WTC11 (cell line): ENCODE data around the gene PAFAH2. TPM values are rescaled to one million over a fixed set of nuclear protein-coding genes. Genes with fewer than 3 reads are reported as not detected.

Source experiments
- ATAC-seq: fragments of 200-7000 bp; cut with Tn5 transposase; 2 replicates; pipeline ENCODE4 v1.10.0; 2021; ENCODE audit warnings: mild to moderate bottlenecking, moderate library complexity
- Bru-seq: library from RNA; stranded (reverse); fragments of 400-500 nt; gene quantifications from one replicate; lab custom pipeline; 2021; lab: Mats Ljungman, UMichigan
- CTCF ChIA-PET: fragments of 300-600 bp; sonication (Branson Sonifier 250); formaldehyde crosslinking; loops from one replicate; lab custom pipeline; 2021; ENCODE audit warnings: antibody characterized with exemption; lab: Charles Lee
- POLR2A ChIA-PET: fragments of 350-600 bp; sonication (Branson Sonifier 250); formaldehyde crosslinking; loops from one replicate; lab custom pipeline; 2021; ENCODE audit warnings: antibody characterized with exemption; lab: Charles Lee
- DNase-seq: peaks from one replicate; pipeline ENCODE4 v3.0.0; 2021; ENCODE audit warnings: low spot score
- H3K27ac Mint-ChIP-seq: 2 replicates; pipeline ENCODE4 v1.8.0; 2021; ENCODE audit warnings: mixed read lengths
- H3K27me3 Mint-ChIP-seq: 2 replicates; pipeline ENCODE4 v1.8.0; 2021; ENCODE audit warnings: low read depth, mild to moderate bottlenecking, moderate library complexity, mixed read lengths
- H3K36me3 Mint-ChIP-seq: 2 replicates; pipeline ENCODE4 v1.8.0; 2021; ENCODE audit warnings: mixed read lengths
- H3K4me1 Mint-ChIP-seq: 2 replicates; pipeline ENCODE4 v1.8.0; 2022; ENCODE audit warnings: mixed read lengths
- H3K4me3 Mint-ChIP-seq: 2 replicates; pipeline ENCODE4 v1.8.0; 2021; ENCODE audit warnings: mild to moderate bottlenecking, moderate library complexity, mixed read lengths
- H3K9me3 Mint-ChIP-seq: 2 replicates; pipeline ENCODE4 v1.8.0; 2021; ENCODE audit warnings: mixed read lengths
- AR ChIP-seq: fragments of 250-450 bp; sonication (Bioruptor Pico); IDR thresholded peaks from 2 replicates; pipeline ENCODE4 v1.9.0; 2021; ENCODE audit warnings: mild to moderate bottlenecking
- CBFB ChIP-seq: sonication (generic); formaldehyde crosslinking; IDR thresholded peaks from 2 replicates; pipeline ENCODE4 v1.8.1; 2022; ENCODE audit warnings: mild to moderate bottlenecking, low read depth, missing genetic modification reagents
- CTCF ChIP-seq: fragments of 200-600 bp; IDR thresholded peaks from 2 replicates; pipeline ENCODE4 v1.8.0; 2022; ENCODE audit warnings: antibody characterized with exemption
- E2F5 ChIP-seq: sonication (generic); formaldehyde crosslinking; IDR thresholded peaks from 2 replicates; pipeline ENCODE4 v1.8.1; 2022; ENCODE audit warnings: mild to moderate bottlenecking, moderate library complexity, missing genetic modification reagents
- ETV6 ChIP-seq: sonication (generic); formaldehyde crosslinking; IDR thresholded peaks from 2 replicates; pipeline ENCODE4 v1.8.1; 2022; ENCODE audit warnings: mild to moderate bottlenecking, missing genetic modification reagents
- FOXK1 ChIP-seq: sonication (generic); formaldehyde crosslinking; IDR thresholded peaks from 2 replicates; pipeline ENCODE4 v1.8.0; 2022; ENCODE audit warnings: mild to moderate bottlenecking, moderate library complexity, missing genetic modification reagents
- GABPB1 ChIP-seq: sonication (generic); formaldehyde crosslinking; IDR thresholded peaks from 2 replicates; pipeline ENCODE4 v1.8.1; 2023; ENCODE audit warnings: mild to moderate bottlenecking, missing genetic modification reagents
- GTF2I ChIP-seq: fragments of 250-450 bp; sonication (Bioruptor Pico); conservative IDR thresholded peaks from 2 replicates; pipeline ENCODE4 v1.4.0; 2021; ENCODE audit warnings: mild to moderate bottlenecking
- HMGXB4 ChIP-seq: sonication (generic); formaldehyde crosslinking; IDR thresholded peaks from 2 replicates; pipeline ENCODE4 v1.8.1; 2023; ENCODE audit warnings: mild to moderate bottlenecking, moderate library complexity, missing genetic modification reagents
- MYBL2 ChIP-seq: sonication (generic); formaldehyde crosslinking; IDR thresholded peaks from 2 replicates; pipeline ENCODE4 v1.8.1; 2023; ENCODE audit warnings: mild to moderate bottlenecking, moderate library complexity, missing genetic modification reagents
- NR1H2 ChIP-seq: sonication (generic); formaldehyde crosslinking; IDR thresholded peaks from 2 replicates; pipeline ENCODE4 v1.9.0; 2021; ENCODE audit warnings: mild to moderate bottlenecking, moderate library complexity, missing genetic modification reagents
- PRRX2 ChIP-seq: fragments of 250-450 bp; sonication (Bioruptor Pico); IDR thresholded peaks from 2 replicates; pipeline ENCODE4 v1.8.0; 2021; ENCODE audit warnings: mild to moderate bottlenecking
- RORB ChIP-seq: fragments of 250-450 bp; sonication (Bioruptor Pico); IDR thresholded peaks from 2 replicates; pipeline ENCODE4 v1.9.0; 2021; ENCODE audit warnings: mild to moderate bottlenecking
- SP1 ChIP-seq: sonication (generic); formaldehyde crosslinking; conservative IDR thresholded peaks from 2 replicates; pipeline ENCODE4 v1.8.1; 2022; ENCODE audit warnings: missing genetic modification reagents
- TCF7 ChIP-seq: sonication (generic); formaldehyde crosslinking; IDR thresholded peaks from 2 replicates; pipeline ENCODE4 v1.8.0; 2022; ENCODE audit warnings: mild to moderate bottlenecking, low read depth, missing genetic modification reagents, moderate library complexity
- TEAD1 ChIP-seq: sonication (generic); formaldehyde crosslinking; IDR thresholded peaks from 2 replicates; pipeline ENCODE4 v1.8.0; 2022; ENCODE audit warnings: mild to moderate bottlenecking, missing genetic modification reagents
- TP53 ChIP-seq: sonication (generic); formaldehyde crosslinking; IDR thresholded peaks from 2 replicates; pipeline ENCODE4 v1.8.1; 2023; ENCODE audit warnings: mild to moderate bottlenecking, missing genetic modification reagents
- ZNF232 ChIP-seq: sonication (generic); formaldehyde crosslinking; IDR thresholded peaks from 2 replicates; pipeline ENCODE4 v1.8.0; 2022; ENCODE audit warnings: mild to moderate bottlenecking, missing genetic modification reagents
- ZNF396 ChIP-seq: fragments of 250-450 bp; sonication (Bioruptor Pico); IDR thresholded peaks from 2 replicates; pipeline ENCODE4 v1.8.0; 2021; ENCODE audit warnings: mild to moderate bottlenecking, moderate library complexity, borderline replicate concordance
- long read RNA-seq, 3 experiments: library from RNA in 1 of 3; library from capped mRNA in 1 of 3; library from polyadenylated mRNA in 1 of 3; unstranded in 2 of 3; stranded (forward) in 1 of 3; transcript quantifications; one replicate each; pipeline ENCODE4 v2.0.0, GENCODE V29; 2021
- total RNA-seq: library from RNA; stranded (reverse); gene quantifications from 3 replicates; pipeline ENCODE4 v1.2.3, GENCODE V29; 2021
- TF ChIP-seq, protein P1 (sequence below): sonication (generic); formaldehyde crosslinking; IDR thresholded peaks from 2 replicates; pipeline ENCODE4 v1.8.1; 2023; ENCODE audit warnings: mild to moderate bottlenecking, missing genetic modification reagents, moderate library complexity
- TF ChIP-seq, protein P2 (sequence below): fragments of 250-450 bp; sonication (Bioruptor Pico); IDR thresholded peaks from 2 replicates; pipeline ENCODE4 v2.1.2; 2022; ENCODE audit warnings: mild to moderate bottlenecking, moderate library complexity
- TF ChIP-seq, protein P3 (sequence below): sonication (generic); formaldehyde crosslinking; IDR thresholded peaks from 2 replicates; pipeline ENCODE4 v1.8.0; 2022; ENCODE audit warnings: mild to moderate bottlenecking, missing genetic modification reagents
- TF ChIP-seq, protein P4 (sequence below): sonication (generic); formaldehyde crosslinking; IDR thresholded peaks from 2 replicates; pipeline ENCODE4 v1.8.0; 2022; ENCODE audit warnings: mild to moderate bottlenecking, missing genetic modification reagents

The PAFAH2 gene
- 9.4 to 11.8 TPM (median 11.5 TPM) in 3 replicates for total RNA-seq
- Bru-seq, nascent RNA: percentile 60 among the genes with signal in this experiment
- long read RNA-seq, experiment 1, transcript PAFAH2-201 (11 exons, 3,581 nt): major isoform, 36 of 65 reads
- long read RNA-seq, experiment 1, partial matches to known transcripts: 16 of 65 reads
- long read RNA-seq, experiment 1, other reads (novel, unspliced or antisense): 13 of 65 reads
- long read RNA-seq, experiment 2, partial matches to known transcripts: 3 of 14 reads
- long read RNA-seq, experiment 2, other reads (novel, unspliced or antisense): 9 of 14 reads
- long read RNA-seq, experiment 3, transcript PAFAH2-201 (11 exons, 3,581 nt): major isoform, 14 of 23 reads
- long read RNA-seq, experiment 3, partial matches to known transcripts: 2 of 23 reads
- long read RNA-seq, experiment 3, other reads (novel, unspliced or antisense): 7 of 23 reads

GRCh38 chr1:25997828-25998761, at the start of gene PAFAH2:
Gene PAFAH2, minus strand, starts transcription at chr1:25998063. Its CDS starts 7,247 bp downstream, at chr1:25990816.
- H3K36me3 Mint-ChIP-seq: no peaks in the 10 kb centered on the region
- H3K9me3 Mint-ChIP-seq: no peaks in the 10 kb centered on the region
- no peaks in the 10 kb centered on the region for H3K27me3 Mint-ChIP-seq
- DNase-seq (peak; percentile 97), ATAC-seq (peak; percentile 99)
- peak within 1 kb of the TSS; percentile 90 for H3K4me3 Mint-ChIP-seq
- CTCF ChIA-PET: interaction anchor here (0.6 to 5.4 kb wide), 43 partner anchors 9 to 251 kb away, joined by 3 to 112 read pairs (median 4); partner anchors contain the start of genes CATSPER4, CEP85, MTFR1L and PAQR7
- H3K27ac Mint-ChIP-seq: peak within 1 kb of the TSS; percentile 67
- TF ChIP-seq TEAD1 (CRISPR knock-in tag): peak; percentile 80; the same call in 1 of the 2 replicates
- peak; percentile 7; the same call in 1 of the 2 replicates for TF ChIP-seq ZNF396 (CRISPR knock-in tag)
- peak; percentile 91 for TF ChIP-seq SP1 (CRISPR knock-in tag)
- 0 out of 2 replicates have a peak, but pooled peaks have one; percentile 48 for TF ChIP-seq ZNF232 (CRISPR knock-in tag)
- 0 out of 2 replicates have a peak, but pooled peaks have one; percentile 45 for TF ChIP-seq PRRX2 (CRISPR knock-in tag)
- TF ChIP-seq, protein P1, sequence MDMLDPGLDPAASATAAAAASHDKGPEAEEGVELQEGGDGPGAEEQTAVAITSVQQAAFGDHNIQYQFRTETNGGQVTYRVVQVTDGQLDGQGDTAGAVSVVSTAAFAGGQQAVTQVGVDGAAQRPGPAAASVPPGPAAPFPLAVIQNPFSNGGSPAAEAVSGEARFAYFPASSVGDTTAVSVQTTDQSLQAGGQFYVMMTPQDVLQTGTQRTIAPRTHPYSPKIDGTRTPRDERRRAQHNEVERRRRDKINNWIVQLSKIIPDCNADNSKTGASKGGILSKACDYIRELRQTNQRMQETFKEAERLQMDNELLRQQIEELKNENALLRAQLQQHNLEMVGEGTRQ (CRISPR knock-in tag): peak; percentile 89
- peak; percentile 83 for TF ChIP-seq CTCF
- no peak for TF ChIP-seq CBFB (CRISPR knock-in tag)
- TF ChIP-seq TCF7 (CRISPR knock-in tag): no peak
- no peak for TF ChIP-seq NR1H2 (CRISPR knock-in tag)
- peak; percentile 85 for TF ChIP-seq FOXK1
- TF ChIP-seq RORB: 0 out of 2 replicates have a peak, but pooled peaks have one; percentile 69
- TF ChIP-seq, protein P2, sequence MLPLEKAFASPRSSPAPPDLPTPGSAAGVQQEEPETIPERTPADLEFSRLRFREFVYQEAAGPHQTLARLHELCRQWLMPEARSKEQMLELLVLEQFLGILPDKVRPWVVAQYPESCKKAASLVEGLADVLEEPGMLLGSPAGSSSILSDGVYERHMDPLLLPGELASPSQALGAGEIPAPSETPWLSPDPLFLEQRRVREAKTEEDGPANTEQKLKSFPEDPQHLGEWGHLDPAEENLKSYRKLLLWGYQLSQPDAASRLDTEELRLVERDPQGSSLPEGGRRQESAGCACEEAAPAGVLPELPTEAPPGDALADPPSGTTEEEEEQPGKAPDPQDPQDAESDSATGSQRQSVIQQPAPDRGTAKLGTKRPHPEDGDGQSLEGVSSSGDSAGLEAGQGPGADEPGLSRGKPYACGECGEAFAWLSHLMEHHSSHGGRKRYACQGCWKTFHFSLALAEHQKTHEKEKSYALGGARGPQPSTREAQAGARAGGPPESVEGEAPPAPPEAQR: 0 out of 2 replicates have a peak, but pooled peaks have one; percentile 7
- TF ChIP-seq TP53: no peak
- TF ChIP-seq AR (CRISPR knock-in tag): no peak
- TF ChIP-seq, protein P3, sequence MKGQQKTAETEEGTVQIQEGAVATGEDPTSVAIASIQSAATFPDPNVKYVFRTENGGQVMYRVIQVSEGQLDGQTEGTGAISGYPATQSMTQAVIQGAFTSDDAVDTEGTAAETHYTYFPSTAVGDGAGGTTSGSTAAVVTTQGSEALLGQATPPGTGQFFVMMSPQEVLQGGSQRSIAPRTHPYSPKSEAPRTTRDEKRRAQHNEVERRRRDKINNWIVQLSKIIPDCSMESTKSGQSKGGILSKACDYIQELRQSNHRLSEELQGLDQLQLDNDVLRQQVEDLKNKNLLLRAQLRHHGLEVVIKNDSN: peak; percentile 89
- TF ChIP-seq GTF2I (CRISPR knock-in tag): no peak
- peak; percentile 94 for TF ChIP-seq ETV6 (CRISPR knock-in tag)
- peak; percentile 83 for TF ChIP-seq E2F5 (CRISPR knock-in tag)
- TF ChIP-seq MYBL2 (CRISPR knock-in tag): 0 out of 2 replicates have a peak, but pooled peaks have one; percentile 44
- peak; percentile 87 for TF ChIP-seq HMGXB4
- TF ChIP-seq GABPB1: peak; percentile 89
- TF ChIP-seq, protein P4, sequence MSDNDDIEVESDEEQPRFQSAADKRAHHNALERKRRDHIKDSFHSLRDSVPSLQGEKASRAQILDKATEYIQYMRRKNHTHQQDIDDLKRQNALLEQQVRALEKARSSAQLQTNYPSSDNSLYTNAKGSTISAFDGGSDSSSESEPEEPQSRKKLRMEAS (CRISPR knock-in tag): peak; percentile 93
- POLR2A ChIA-PET: interaction anchor here (0.6 to 1.7 kb wide), 5 partner anchors 21 to 103 kb away, joined by 3 to 6 read pairs (median 5); partner anchors contain the start of gene STMN1
- peaks cover 25% of the 10 kb centered on the region for H3K4me1 Mint-ChIP-seq
